Coronary artery (tissue), 2 donors: ENCODE measurements around the gene CAV3.

Experiments used
- DNase-seq: peaks from one replicate; pipeline ENCODE4 v3.0.0-alpha.2; 2017; ENCODE audit warnings: low spot score
- H3K27ac ChIP-seq, 2 donors: fragments of 200-600 bp; sonication (generic); one replicate each; pipeline ENCODE4 v1.5.1; 2016 to 2019
- H3K4me3 ChIP-seq: fragments of 200-600 bp; sonication (generic); 2 replicates; pipeline ENCODE4 v1.5.1; 2016; ENCODE audit warnings: mild to moderate bottlenecking, moderate library complexity
- CTCF ChIP-seq: fragments of 200-600 bp; sonication (generic); IDR thresholded peaks from one replicate; pipeline ENCODE4 v1.5.1; 2019; ENCODE audit warnings: antibody characterized with exemption

The CAV3 gene

GRCh38 chr3:8745619-8746370, 12.2 kb downstream of the CAV3 start:
- no peak overlapping the region for H3K4me3 ChIP-seq
- no peak for TF ChIP-seq CTCF
- no peak for DNase-seq
- no peak overlapping the region for H3K27ac ChIP-seq

GRCh38 chr3:8746780-8747345, 13.3 kb downstream of the CAV3 start:
- no peak for DNase-seq
- H3K4me3 ChIP-seq: no peak overlapping the region
- H3K27ac ChIP-seq: no peak overlapping the region
- no peak for TF ChIP-seq CTCF

GRCh38 chr3:8749316-8749715, 15.7 kb downstream of the CAV3 start:
- no peak for TF ChIP-seq CTCF
- no peak overlapping the region for H3K4me3 ChIP-seq
- H3K27ac ChIP-seq: no peak overlapping the region
- DNase-seq: no peak

GRCh38 chr3:8752832-8753231, 19.2 kb downstream of the CAV3 start:
- TF ChIP-seq CTCF: no peak
- no peak overlapping the region for H3K4me3 ChIP-seq
- no peak overlapping the region for H3K27ac ChIP-seq
- DNase-seq: no peak

- Histone ChIP-seq H3K4me3 (no peak overlapping the region), H3K27ac (no peak overlapping the region)
- TF ChIP-seq CTCF: no peak
- no peak for DNase-seq
Measured at GRCh38 chr3:8755097-8755496, 21.5 kb downstream of the CAV3 start.

GRCh38 chr3:8755564-8756237, 22.1 kb downstream of the CAV3 start:
- Histone ChIP-seq H3K4me3 (no peak overlapping the region), H3K27ac (no peak overlapping the region)
- no peak for DNase-seq
- no peak for TF ChIP-seq CTCF

- H3K4me3 ChIP-seq: no peak overlapping the region
- no peak for TF ChIP-seq CTCF
- no peak for DNase-seq
- no peak overlapping the region for H3K27ac ChIP-seq
Measured at GRCh38 chr3:8756671-8757070, 23.1 kb downstream of the CAV3 start.
